Measurements from ENCODE around the gene PRKCE. TPM values are rescaled to one million over a fixed set of nuclear protein-coding genes. Genes with fewer than 3 reads are reported as not detected.

Gene PRKCE
- total and polyA plus RNA-seq, 2 donors (not counting 1 experiment from before 2014, with no cell fraction given), result 14.1 to 19.0 TPM

- TF ChIP-seq EZH2 (IDR thresholded peaks at IDR 0.05; ENCODE audit: low read length, missing control alignments) (no peak), CTCF (conservative IDR thresholded peaks at IDR 0.05 in 1 of 2, IDR thresholded peaks at IDR 0.05 in 1 of 2; ENCODE audit: low read depth in 1 of 2, low read length in 2 of 2) (no peak)
- Histone ChIP-seq H3K36me3 (ENCODE audit: control insufficient read depth, insufficient read depth, low read length) (no peaks in the 10 kb centered on the region), H3K79me2 (ENCODE audit: control insufficient read depth, insufficient read depth, low read length) (no peaks in the 10 kb centered on the region), H3K9ac (ENCODE audit: insufficient read depth, low read length) (no peak overlapping the region), H3K4me1 (ENCODE audit: control insufficient read depth, extremely low read depth, insufficient read depth, low read length) (peaks cover 3% of the 10 kb centered on the region), H3K4me2 (ENCODE audit: extremely low read depth, insufficient read depth, low read length) (no peak overlapping the region), H3K27ac (ENCODE audit: insufficient read depth, low read length) (no peak overlapping the region), H3K9me3 (ENCODE audit: control insufficient read depth, insufficient read depth, low read depth, low read length) (no peaks in the 10 kb centered on the region), H3K27me3 (ENCODE audit: control insufficient read depth, insufficient read depth, low read length) (no peaks in the 10 kb centered on the region), H2AFZ (ENCODE audit: low read length) (no peak overlapping the region), H4K20me1 (ENCODE audit: control insufficient read depth, extremely low read depth, insufficient read depth, low read length) (no peaks in the 10 kb centered on the region), H3K4me3 (replicated peaks in 1 of 4; ENCODE audit: control extremely low read depth in 1 of 4, insufficient read depth in 1 of 4, low read depth in 3 of 4, low read length in 4 of 4) (no peak overlapping the region)
- DNase-seq (ENCODE audit: low read depth in 2 of 2), result no peak
These were observed 485.0 kb downstream of the PRKCE start for GRCh38 chr2:46136481-46136880.

GRCh38 chr2:46136953-46137352 lies 485.5 kb downstream of the PRKCE start:
- Histone ChIP-seq H3K4me2 (ENCODE audit: extremely low read depth, insufficient read depth, low read length) (no peak overlapping the region), H4K20me1 (ENCODE audit: control insufficient read depth, extremely low read depth, insufficient read depth, low read length) (no peaks in the 10 kb centered on the region)

More at GRCh38 chr2:46136953-46137352, 485.5 kb downstream of the PRKCE start:
- Histone ChIP-seq H2AFZ (ENCODE audit: low read length) (no peak overlapping the region), H3K9ac (ENCODE audit: insufficient read depth, low read length) (no peak overlapping the region), H3K36me3 (ENCODE audit: control insufficient read depth, insufficient read depth, low read length) (no peaks in the 10 kb centered on the region), H3K27me3 (ENCODE audit: control insufficient read depth, insufficient read depth, low read length) (no peaks in the 10 kb centered on the region), H3K79me2 (ENCODE audit: control insufficient read depth, insufficient read depth, low read length) (no peaks in the 10 kb centered on the region), H3K4me1 (ENCODE audit: control insufficient read depth, extremely low read depth, insufficient read depth, low read length) (peaks cover 3% of the 10 kb centered on the region), H3K9me3 (ENCODE audit: control insufficient read depth, insufficient read depth, low read depth, low read length) (no peaks in the 10 kb centered on the region), H3K27ac (ENCODE audit: insufficient read depth, low read length) (no peak overlapping the region), H3K4me3 (replicated peaks in 1 of 4; ENCODE audit: control extremely low read depth in 1 of 4, insufficient read depth in 1 of 4, low read depth in 3 of 4, low read length in 4 of 4) (no peak overlapping the region)
- no peak for TF ChIP-seq EZH2 (IDR thresholded peaks at IDR 0.05; ENCODE audit: low read length, missing control alignments)
- TF ChIP-seq CTCF (conservative IDR thresholded peaks at IDR 0.05 in 1 of 2, IDR thresholded peaks at IDR 0.05 in 1 of 2; ENCODE audit: low read depth in 1 of 2, low read length in 2 of 2), result no peak
- no peak for DNase-seq (ENCODE audit: low read depth in 2 of 2)

Measured in fibroblast of lung (primary cell).